GM19463 (cell line): ENCODE measurements around the gene AZIN2.
"Not testable (repeated sequence)": the region's sequence is repeated elsewhere in the genome, so short reads cannot be mapped to it uniquely, and the experiment has no call there.

Source experiments
- ATAC-seq: cut with Tn5 transposase; IDR thresholded peaks from one replicate; pipeline ENCODE4 v1.9.1; 2021; ENCODE audit warnings: mild to moderate bottlenecking, moderate library complexity; ENCODE audit not compliant: unreplicated experiment

AZIN2 gene

DNA sequence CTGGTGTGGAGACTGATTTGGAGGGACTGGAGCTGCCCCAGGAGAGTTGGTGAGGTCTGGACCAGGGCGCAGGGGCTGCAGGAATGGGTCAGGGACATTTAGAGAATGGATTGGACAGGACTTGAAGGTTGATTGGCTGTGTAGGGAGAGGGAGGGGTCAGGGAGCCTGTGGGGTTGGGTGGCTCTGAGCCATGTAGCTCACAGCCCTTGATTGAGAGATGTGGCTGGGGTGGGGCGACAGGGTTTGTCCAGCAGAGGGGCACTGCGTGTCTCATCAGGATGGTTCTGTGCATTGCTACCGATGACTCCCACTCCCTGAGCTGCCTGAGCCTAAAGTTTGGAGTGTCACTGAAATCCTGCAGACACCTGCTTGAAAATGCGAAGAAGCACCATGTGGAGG, 12.1 kb downstream of the AZIN2 start:
- no peak for ATAC-seq

DNA sequence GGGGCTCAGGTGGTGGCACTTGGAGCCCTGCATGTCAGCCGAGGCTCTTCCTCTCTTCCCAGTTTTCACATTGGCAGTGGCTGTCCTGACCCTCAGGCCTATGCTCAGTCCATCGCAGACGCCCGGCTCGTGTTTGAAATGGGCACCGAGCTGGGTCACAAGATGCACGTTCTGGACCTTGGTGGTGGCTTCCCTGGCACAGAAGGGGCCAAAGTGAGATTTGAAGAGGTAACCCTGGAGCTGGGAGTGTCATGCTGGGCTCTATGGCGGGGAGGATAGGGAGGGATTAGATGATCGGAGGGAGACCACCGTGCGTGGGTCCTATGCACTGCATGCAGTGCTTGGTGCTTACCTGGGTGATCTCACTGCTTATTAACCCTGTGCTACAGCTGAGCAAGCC, 13.5 kb downstream of the AZIN2 start:
- no peak for ATAC-seq

DNA sequence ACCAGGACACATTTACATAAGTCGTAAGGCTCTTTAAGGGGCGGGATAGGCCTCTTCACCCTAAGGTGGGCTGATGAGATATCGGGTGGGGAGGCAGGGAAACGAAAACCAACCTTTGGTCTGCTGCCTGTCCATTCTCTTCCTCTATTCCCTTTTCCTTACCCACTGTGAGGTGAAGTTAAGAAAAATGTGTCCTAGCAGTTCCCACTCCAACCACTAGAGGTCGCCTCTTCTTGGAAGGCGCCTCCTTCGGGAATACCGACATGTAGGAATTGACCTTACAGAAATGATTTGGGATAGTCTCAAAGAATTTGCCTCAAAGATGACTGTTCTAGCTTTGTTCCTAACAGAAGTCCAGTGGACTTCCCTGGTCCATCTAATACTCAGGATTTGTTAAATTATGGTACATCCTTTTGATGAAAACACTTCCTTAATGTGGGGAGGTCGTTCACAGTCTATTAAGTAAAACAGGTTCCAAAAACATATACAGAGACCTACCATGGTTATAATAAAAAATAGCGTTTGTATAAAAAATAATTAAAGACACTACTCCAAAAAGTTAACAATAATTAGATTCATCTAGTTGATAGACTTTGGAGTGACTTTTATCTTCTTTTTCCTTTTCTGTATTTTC, 14.1 kb downstream of the AZIN2 start:
- no peak for ATAC-seq

DNA sequence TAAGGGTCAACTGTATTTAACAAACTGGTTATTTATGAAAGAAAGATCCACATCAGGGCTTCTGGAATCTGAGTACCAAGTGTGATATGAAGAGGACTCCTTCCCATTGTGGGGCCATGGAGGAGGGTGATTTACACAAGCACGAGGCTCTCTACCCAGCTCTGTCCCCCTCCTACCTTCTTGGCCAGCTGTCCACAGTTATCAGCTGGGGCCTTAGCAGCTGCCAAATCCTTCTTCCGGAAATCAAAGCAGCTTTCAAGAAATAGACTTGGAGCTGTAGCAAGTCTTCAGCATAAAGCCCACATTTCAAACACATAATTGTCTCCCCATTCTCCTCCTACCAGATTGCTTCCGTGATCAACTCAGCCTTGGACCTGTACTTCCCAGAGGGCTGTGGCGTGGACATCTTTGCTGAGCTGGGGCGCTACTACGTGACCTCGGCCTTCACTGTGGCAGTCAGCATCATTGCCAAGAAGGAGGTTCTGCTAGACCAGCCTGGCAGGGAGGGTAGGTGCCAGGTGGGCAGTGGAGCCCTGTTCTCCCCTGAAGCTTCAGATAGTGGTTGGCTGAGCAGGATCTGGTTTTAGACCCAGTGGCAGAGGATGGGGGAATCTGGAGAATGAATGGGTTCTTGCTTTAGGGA, 15.5 kb downstream of the AZIN2 start:
- no peak for ATAC-seq

DNA sequence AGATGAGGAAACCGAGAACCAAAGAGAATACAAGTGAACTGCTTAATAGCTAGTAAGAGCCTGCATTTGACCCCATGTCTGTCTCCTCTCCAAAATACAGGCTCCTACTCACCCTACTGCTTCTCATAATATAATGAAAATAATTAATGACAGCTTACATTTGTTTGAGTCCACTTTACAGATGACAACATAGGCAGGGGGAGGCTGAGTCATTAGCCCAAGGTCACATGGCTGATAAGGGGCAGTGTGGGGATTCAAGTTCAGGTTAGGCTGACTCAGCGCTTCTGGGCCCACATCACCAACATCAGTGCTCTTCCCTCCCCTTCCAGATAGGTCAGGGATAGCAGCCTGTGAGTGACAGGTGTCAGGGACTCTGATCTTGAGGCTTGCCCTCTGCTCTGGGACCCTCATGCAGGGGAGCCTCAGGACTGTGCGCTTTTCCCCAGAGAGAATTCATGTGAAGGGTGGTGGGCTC, 16.2 kb downstream of the AZIN2 start:
- no peak for ATAC-seq

DNA sequence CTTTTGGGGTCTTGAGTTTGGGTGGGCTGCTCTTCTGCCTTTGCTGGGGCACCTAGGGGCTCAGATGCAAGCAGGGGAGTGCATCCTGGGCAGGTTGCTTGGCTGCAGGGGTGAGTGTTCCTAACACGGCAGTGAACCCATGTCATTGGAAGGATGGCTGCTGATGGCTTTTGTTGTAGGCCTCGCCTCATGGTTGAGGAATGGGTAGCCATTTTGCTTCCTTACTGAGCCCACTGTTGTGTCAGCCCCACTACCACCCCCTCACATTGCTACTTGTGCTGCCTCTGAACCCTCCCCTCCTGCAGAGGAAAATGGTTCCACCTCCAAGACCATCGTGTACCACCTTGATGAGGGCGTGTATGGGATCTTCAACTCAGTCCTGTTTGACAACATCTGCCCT, 16.8 kb downstream of the AZIN2 start:
- no peak for ATAC-seq

DNA sequence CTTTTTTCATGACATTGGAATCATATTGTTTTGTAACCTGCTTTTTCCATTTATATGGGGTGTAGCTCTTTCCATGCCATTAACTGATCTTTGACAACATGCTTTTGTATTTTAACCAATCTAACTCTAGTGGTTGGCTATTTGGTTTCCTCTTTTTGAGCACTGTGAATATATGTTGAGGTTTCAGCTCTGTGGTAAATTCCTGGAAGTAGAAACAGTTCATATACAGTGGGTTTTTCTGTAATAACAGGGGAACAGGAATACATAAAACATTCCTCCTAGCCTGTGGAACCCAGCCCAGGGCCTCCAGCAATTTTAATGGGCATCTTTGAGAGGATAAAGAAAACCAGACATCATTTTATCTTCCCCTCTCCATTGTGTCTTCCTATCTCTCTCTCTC, 17.4 kb downstream of the AZIN2 start:
- no peak for ATAC-seq

DNA sequence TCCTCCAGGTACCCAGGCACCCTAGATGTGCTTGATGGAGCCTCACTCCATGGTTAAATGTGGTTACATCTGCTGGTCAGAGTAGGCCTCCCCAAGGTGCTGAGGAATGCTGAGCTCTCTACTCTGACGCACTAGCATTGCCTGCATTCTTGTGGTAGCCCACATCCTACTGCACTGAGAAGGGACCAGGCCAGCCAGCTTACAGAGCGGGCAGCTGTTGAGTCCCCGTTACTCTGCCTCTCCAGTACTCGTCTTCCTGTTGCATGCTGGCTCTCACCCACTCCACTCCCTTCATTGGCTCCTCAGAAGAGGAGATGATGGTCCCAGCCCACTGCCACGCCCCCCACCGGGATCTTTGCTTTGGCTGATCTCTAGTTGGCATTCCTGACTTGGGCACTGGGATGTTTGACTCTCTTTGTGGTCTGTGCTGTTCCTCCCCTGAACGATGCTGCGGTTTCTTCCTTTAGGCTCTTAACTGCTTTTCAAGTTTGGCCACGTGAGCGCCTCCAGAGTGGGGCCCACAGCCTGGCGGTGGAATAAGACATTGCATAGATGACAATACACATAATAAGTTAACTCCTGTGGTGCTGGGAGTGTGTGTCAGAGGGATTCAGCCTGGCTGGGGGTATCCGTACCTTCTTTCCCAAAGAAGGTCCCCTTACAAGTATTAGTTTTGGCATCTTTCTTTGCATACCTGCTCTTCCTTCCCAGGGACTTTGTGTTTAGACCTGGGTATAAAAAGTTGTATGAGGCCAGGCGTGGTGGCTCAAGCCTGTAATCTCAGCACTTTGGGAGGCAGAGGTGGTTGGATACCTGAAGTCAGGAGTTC, 18.6 kb downstream of the AZIN2 start:
- ATAC-seq, result peak; percentile 57

DNA sequence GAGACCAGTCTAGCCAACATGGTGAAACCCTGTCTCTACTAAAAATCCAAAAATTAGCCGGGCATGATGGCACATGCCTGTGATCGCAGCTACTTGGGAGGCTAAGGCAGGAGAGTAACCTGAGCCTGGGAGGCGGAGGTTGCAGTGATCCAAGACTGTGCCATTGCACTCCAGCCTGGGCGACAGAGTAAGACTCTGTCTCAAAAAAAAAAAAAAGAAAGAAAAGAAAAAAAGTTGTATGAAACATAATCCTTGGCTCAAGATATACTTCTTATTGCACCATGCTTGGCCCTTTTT, 19.1 kb downstream of the AZIN2 start:
- not testable (repeated sequence) for ATAC-seq

DNA sequence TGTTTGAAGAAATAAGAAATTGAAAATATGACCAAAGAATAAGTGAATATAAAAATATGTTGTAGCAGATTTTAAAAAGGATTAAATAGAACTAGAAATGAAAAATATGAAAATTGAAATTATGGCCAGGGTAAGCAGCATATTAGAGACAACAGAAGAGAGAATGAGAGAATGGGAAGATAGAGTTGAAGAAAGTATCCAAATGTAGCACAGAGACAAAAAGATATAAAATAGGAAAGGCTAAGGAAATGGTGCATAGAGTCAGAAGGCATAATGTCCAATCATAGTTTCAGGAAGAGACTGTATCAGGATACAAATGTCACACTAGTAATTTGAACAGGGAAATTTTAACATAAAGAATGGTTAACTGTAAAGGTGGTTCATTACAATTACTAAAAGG, 29.5 kb downstream of the AZIN2 start:
- no peak for ATAC-seq

DNA sequence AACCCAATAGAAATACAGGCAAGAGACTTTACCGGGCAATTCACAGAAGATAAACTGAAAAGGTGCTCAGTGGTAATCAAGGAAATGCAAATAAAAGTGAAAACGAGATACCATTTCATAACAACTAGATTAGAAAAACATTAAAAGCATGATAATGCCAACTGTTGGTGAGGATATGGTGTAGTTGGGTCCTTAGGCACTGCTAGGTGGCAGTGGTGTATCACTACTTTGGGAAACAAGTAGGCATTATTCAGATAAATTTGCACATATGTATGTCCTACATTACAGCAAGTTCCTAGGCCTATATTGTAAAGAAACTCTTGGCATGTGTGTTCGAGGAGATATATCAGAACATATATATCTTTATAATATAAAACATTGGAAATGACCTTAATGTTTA, 31.0 kb downstream of the AZIN2 start:
- ATAC-seq, result no peak

DNA sequence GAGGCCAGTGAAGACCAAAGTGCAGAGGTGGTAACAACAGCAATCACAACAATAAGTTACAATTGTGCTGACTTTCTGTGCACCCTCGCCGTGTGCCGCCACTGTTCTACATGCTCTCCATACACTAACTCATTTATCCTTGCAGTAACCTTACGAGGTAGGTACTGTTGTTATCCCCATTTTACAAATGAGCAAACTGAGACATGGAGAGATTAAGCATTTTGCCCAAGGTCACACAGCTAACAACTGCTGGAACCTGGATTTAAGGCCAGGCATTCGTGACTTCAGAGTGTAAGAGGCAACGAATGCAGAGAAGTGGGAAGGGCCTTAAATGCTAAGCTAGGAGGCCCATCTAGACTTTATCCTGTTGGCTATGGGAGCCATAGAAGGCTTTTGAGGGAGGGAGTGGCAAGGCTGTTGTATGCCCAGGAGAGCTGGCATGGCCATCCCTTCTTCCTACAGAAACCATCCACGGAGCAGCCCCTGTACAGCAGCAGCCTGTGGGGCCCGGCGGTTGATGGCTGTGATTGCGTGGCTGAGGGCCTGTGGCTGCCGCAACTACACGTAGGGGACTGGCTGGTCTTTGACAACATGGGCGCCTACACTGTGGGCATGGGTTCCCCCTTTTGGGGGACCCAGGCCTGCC, 36.6 kb downstream of the AZIN2 start:
- no peak for ATAC-seq

DNA sequence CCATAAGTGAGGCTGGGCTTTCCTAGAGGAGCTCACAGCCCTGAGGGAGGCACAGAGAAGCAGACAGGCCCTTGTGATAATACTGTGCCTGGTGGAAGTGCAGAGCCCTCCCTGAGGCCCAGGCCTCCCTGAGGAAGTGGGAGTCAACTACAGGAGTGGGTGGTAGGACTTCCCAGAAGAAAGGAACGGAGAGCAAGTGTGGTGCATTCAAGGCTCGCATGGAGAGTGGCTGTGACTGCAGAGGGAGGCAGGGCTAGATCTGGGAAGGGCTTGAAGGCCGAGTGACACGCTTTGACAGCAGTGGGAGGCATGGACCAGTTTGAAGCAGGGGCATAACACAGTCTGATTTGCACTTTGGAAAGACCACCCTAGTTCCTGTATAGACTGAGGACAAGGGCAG, 37.3 kb downstream of the AZIN2 start:
- ATAC-seq, result no peak

DNA sequence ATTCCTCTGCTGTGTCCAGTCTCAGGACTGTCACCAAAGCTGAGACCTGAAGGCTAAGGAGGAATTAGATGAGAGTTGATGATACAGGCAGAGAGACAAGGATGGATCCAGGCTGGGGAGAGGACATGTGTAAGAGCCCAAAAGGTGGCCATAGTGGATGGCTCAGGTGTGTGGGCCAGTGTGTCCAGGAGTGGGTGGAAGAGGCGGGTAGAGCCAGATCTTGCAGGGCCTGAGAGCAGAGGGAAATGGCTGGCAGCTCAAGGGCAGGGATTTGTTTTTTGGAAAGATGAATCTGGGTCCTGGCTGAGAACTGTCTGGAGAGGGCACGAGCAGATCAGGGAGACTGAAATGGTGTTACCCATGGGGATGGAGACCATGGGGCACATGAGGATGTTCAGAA, 38.1 kb downstream of the AZIN2 start:
- ATAC-seq, result no peak

DNA sequence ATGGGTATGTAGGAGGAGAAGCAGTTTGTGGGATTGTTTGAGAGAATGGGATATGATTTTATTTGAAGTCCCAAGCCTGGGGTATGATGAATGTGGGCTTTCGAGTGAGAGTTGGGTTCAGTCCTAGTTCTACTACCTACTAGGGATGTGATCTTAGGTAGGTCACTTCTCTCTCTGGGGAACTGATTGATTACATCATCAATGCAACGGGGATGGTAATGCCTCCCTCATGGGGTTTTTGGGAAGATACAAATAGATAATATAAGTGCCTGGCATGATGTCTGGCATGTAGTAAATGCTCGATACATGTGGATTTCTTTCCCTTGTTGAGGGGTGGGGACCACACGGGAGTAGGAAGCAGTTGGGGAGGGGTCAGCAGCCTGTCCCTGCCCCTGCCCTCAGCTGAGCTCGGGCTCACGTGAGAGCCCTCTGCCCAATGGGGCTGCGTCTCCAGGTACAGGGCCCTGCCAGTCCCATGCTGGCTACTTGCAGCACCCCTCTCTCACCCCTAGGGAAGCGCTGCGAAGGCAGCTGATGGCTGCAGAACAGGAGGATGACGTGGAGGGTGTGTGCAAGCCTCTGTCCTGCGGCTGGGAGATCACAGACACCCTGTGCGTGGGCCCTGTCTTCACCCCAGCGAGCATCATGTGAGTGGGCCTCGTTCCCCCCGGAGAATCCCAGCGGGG, 38.7 kb downstream of the AZIN2 start:
- ATAC-seq, result no peak

DNA sequence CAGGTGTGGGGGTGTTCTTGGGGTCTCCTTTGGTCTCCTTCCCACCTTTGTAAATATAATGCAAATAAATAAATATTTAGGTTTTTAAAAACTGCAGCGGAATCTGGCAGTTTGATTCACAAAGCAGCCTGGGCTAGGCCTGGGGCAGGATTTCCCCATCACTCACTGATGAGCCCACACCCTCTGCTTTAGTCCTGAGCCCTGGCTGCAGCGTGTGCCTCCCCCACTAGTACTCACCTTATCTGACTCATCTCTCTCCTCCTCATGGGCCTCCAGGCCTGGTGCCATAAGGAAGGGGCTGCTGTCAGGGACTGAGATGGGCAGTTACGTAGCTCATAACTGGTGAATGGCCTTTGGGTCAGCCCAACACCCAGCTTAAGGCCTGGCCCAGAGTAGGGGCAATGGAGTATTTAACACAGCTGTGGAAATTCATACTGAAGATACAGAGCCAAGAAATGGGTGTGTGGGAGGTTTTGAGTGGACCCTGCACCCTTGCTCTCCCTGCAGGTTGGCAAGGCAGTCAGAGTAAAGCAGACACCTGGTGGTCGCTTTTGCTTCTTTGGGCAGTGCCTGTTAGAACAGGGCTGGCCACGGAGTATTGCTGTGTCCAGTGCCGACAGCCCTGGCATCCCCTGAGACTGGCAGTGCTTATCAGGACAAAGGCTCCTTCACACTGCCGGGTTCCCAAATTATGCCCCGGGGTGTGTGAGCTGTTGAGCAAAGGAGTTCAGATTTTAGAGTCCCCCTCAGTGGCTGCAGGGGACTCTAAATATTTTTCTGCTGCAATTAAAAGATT, 39.7 kb downstream of the AZIN2 start:
- no peak for ATAC-seq

DNA sequence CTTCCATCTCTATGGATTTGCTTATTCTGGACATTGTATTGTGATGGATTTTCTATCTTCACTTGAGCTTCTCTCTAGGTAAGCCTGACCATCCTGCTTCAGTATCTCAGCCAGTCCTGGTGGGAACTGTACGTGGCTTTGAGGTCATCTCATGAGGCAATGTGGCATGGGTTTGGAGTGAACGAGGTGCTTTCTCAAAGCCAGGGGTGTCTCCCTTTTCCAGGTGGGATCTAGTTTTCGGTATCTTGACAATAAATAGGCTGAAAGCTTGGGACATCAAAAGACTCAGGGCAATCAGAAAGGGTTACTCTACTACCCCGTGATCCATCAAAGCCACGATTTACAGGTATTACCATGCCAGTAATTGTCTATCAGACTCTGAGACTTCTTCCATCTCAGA, 40.8 kb downstream of the AZIN2 start:
- no peak for ATAC-seq

DNA sequence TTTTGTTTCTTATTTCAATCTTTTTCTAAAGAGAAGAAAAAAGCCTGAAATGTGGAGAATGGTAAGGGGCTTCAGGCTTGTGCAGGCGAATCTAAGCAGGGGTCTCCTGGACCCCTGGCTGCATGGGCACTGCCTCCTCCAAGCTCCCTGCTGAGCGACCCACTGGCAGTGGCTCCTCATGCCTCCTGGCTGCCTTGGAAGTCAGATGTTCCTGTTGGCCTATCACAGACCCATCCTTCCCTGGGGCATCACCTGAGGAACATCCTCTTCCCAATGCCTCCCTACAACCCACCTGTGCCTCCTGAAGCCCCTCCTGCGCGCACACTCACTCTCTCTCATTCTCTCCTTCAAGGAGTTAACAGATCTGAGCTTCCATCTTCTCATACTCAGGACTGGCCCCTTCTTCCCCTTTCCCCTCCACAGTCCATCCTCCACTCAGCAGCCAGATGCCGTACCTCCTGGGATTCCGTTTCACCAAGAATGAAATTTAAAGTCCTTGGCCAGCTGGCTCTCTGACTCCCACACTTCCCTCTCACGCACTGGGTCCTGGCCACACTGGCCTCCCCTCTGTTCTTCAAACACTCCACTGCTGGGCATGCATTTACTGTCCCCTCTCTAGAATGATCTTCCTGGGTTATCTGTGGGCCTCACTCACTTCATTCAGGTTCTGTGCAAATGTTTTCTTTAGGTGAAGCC, 41.7 kb downstream of the AZIN2 start:
- no peak for ATAC-seq

DNA sequence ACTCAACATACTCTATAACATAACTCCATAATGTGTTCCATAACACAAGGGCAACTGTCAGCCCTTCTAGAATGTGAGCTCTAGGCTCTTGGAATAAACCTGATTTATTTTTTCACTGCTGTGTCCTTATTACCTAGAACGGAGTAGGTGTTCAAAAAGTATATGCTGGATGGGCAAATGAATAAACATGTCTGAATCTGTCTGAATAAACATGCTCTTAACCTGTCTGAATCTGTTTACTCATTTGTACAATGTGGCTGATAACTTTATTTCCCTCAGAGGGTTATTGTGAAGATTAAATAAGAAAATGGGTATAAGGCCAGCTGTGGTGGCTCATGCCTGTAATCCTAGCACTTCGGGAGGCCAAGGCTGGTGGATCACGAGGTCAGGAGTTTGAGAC, 42.3 kb downstream of the AZIN2 start:
- ATAC-seq, result no peak

DNA sequence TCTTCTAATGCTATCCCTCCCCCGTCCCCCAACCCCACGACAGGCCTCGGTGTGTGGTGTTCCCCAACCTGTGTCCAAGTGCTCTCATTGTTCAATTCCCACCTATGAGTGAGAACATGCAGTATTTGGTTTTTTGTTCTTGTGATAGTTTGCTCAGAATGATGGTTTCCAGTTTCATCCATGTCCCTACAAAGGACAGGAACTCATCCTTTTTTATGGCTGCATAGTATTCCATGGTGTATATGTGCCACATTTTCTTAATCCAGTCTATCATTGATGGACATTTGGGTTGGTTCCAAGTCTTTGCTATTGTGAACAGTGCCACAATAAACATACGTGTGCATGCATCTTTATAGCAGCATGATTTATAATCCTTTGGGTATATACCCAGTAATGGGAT, 43.7 kb downstream of the AZIN2 start:
- ATAC-seq, result not testable (repeated sequence)
